Esophagus muscularis mucosa (tissue), 4 donors: Measurements from ENCODE around the gene DLX4. TPM values are rescaled to one million over a fixed set of nuclear protein-coding genes. Genes with fewer than 3 reads are reported as not detected.

ENCODE experiments used
- DNase-seq: peaks from one replicate; pipeline ENCODE4 v3.0.0-alpha.2; 2017; ENCODE audit errors: extremely low spot score
- H3K27ac ChIP-seq, 4 donors: fragments of 200-600 bp; sonication (generic); replicated peaks in 1 of 4; 1 replicate in 3 of 4; 2 replicates in 1 of 4; pipeline ENCODE4 v1.5.1; 2016 to 2019; ENCODE audit warnings: mild to moderate bottlenecking in 1 of 4
- H3K27me3 ChIP-seq, 4 donors: fragments of 200-600 bp; sonication (generic); one replicate each; pipeline versions ENCODE4 v1.5.1 to v1.6.0; 2016 to 2019
- H3K36me3 ChIP-seq, 4 donors: fragments of 200-600 bp; sonication (generic); one replicate each; pipeline ENCODE4 v1.5.1; 2016 to 2019
- H3K4me1 ChIP-seq, 4 donors: fragments of 200-600 bp; sonication (generic); one replicate each; pipeline ENCODE4 v1.5.1; 2016 to 2019
- H3K4me3 ChIP-seq, 4 donors: fragments of 200-600 bp; sonication (generic); 1 replicate in 2 of 4; 2 replicates in 2 of 4; pipeline ENCODE4 v1.5.1; 2016 to 2019; ENCODE audit warnings: mild to moderate bottlenecking in 4 of 4, moderate library complexity in 1 of 4
- H3K9me3 ChIP-seq, 4 donors: fragments of 200-600 bp; sonication (generic); 1 replicate in 3 of 4; 2 replicates in 1 of 4; pipeline ENCODE4 v1.5.1; 2016 to 2019
- EP300 ChIP-seq: sonication (generic); formaldehyde crosslinking; IDR thresholded peaks from one replicate; pipeline ENCODE4 v1.6.1; 2017; ENCODE audit warnings: antibody characterized with exemption
- POLR2A ChIP-seq: fragments of 450-650 bp; IDR thresholded peaks from one replicate; pipeline ENCODE4 v1.6.1; 2017; ENCODE audit warnings: antibody characterized with exemption, moderate library complexity, mild to moderate bottlenecking, low read depth
- POLR2AphosphoS5 ChIP-seq, 2 donors: sonication (generic); formaldehyde crosslinking; IDR thresholded peaks; one replicate each; pipeline ENCODE4 v1.6.1; 2017; ENCODE audit warnings: antibody characterized with exemption in 2 of 2
- WGBS: methylation state at CpG from one replicate; pipeline ENCODE4 v1.1.5; 2018; 5-methylcytosine and 5-hydroxymethylcytosine counted together
- intact Hi-C: fragments of 100-400 bp; cut with DNase I; formaldehyde crosslinking; loops from one replicate; pipeline ENCODE4 v1.15.1; 2023
- total RNA-seq, 4 donors: library from RNA; depleted of rRNA; stranded (reverse); fragments of >200 nt; gene quantifications; one replicate each; pipeline versions ENCODE4 v1.1.0 to v1.2.1, GENCODE V29; 2016
- TF ChIP-seq, protein P1 (sequence below), 3 experiments: fragments of 200-600 bp in 2 of 3; fragments of 450-650 bp in 1 of 3; sonication (generic) in 2 of 3; IDR thresholded peaks; one replicate each; pipeline ENCODE4 v1.5.1; 2017 to 2019; ENCODE audit warnings: antibody characterized with exemption in 3 of 3, mild to moderate bottlenecking in 2 of 3, moderate library complexity in 1 of 3

The DLX4 gene
- total RNA-seq, 4 donors from 2014 or later, result not detected

DNA sequence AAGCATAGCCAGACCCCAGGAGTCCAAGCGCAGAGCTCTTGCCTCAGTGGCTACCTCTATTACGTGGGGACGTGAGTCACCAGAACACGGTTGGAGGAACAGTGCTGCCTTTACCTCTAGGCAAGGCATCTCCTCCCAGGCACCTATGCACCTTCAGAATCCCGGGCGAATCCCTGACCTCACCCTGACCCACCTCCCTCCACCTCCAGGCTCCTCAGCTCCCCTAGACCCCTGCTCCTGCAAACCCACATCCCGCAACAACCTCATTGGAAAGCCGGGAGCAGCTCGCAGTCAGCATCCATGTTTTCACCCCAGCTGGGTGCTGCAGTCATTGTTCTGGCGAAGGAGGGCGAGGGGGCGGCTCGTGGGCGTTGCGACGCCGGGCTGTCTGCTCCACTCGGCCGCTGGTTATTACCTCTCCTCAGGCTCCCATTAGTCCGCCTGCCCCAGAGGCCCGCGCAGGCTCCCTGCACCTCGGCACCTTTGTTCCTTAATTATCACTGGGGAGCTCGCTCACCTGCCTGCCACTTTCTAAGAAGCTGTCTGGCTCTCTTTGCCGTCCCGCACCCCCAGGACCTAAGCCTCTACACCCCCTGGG lies 24.6 kb upstream of the DLX4 start:
- H3K27ac ChIP-seq, result no peak overlapping the region
- intact Hi-C loops, result no loop called here

DNA sequence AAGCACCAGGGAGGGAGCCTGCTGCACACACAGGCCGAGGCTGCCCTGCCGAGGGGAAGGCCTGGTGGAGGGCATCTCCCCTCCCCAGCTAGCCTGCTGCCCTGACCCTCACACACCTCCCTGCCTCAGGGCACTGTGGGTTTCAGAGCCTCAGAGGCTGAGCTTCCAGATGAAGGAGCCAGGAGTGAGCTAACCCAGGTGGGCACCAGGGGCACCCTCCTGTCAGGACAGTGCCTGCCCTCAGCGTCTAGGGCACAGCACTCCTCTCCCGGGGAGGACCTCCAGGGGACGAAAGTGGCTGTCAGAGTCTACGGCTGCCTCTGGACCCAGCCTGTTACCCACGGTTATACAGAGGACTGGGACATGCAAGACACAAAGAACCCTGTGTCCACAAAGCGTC lies 22.8 kb upstream of the DLX4 start:
- no peaks in the 10 kb centered on the region for H3K9me3 ChIP-seq
- no peak overlapping the region for H3K27ac ChIP-seq
- WGBS, result 77% methylated on average over 6 of the region's 8 CpGs
- intact Hi-C loops, result no loop called here
- H3K27me3 ChIP-seq, result peaks cover 0 to 96% (median 0%) of the 10 kb centered on the region in 4 donors
- no peaks in the 10 kb centered on the region for H3K4me1 ChIP-seq
- H3K36me3 ChIP-seq, result no peaks in the 10 kb centered on the region
- H3K4me3 ChIP-seq, result no peak overlapping the region
- DNase-seq, result no peak
- TF ChIP-seq EP300 (no peak), POLR2A (no peak), POLR2AphosphoS5 (IDR thresholded peaks at IDR 0.05) (no peak)
- TF ChIP-seq, protein P1, sequence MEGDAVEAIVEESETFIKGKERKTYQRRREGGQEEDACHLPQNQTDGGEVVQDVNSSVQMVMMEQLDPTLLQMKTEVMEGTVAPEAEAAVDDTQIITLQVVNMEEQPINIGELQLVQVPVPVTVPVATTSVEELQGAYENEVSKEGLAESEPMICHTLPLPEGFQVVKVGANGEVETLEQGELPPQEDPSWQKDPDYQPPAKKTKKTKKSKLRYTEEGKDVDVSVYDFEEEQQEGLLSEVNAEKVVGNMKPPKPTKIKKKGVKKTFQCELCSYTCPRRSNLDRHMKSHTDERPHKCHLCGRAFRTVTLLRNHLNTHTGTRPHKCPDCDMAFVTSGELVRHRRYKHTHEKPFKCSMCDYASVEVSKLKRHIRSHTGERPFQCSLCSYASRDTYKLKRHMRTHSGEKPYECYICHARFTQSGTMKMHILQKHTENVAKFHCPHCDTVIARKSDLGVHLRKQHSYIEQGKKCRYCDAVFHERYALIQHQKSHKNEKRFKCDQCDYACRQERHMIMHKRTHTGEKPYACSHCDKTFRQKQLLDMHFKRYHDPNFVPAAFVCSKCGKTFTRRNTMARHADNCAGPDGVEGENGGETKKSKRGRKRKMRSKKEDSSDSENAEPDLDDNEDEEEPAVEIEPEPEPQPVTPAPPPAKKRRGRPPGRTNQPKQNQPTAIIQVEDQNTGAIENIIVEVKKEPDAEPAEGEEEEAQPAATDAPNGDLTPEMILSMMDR (IDR thresholded peaks at IDR 0.05), result no peak

More for the DNA sequence above, 24.6 kb upstream of the DLX4 start:
- no peak overlapping the region for H3K4me3 ChIP-seq
- TF ChIP-seq POLR2AphosphoS5 (IDR thresholded peaks at IDR 0.05), result no peak
- no peak for TF ChIP-seq EP300
- TF ChIP-seq, protein P1 (IDR thresholded peaks at IDR 0.05), result no peak
- no peak for TF ChIP-seq POLR2A
- WGBS, result 51% methylated on average over 24 of the region's 26 CpGs
- H3K27me3 ChIP-seq, result peaks cover 0 to 90% (median 0%) of the 10 kb centered on the region in 4 donors
- DNase-seq, result no peak
- no peaks in the 10 kb centered on the region for H3K9me3 ChIP-seq
- no peaks in the 10 kb centered on the region for H3K36me3 ChIP-seq
- no peaks in the 10 kb centered on the region for H3K4me1 ChIP-seq

DNA sequence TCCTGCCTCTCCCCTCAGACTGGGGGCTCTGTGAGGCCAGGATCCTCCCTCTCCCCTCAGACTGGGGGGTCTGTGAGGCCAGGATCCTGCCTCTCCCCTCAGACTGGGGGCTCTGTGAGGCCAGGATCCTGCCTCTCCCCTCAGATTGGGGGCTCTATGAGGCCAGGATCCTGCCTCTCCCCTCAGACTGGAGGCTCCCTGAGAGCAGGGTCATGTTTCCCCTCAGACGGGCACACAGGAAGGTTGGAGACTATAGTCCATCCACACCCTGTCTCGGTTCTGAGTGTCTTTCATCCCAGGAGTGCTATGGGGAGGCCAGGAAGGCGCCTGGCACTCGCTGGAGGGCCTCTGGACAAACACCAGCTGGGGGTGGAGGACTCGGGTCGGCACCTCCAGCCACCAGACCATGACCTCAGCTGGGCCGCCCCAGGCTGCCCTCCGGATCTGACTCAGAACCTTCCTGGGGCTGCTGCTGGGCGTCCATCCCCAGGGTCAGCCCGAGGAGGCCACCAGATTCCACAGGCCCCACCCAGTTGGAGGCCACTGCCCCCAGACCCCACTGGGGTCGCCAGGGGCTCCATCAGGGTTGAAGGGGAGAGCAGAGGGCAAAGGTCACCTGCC lies 21.9 kb upstream of the DLX4 start:
- Histone ChIP-seq H3K36me3 (no peaks in the 10 kb centered on the region), H3K27ac (no peak overlapping the region), H3K4me1 (no peaks in the 10 kb centered on the region), H3K9me3 (no peaks in the 10 kb centered on the region), H3K27me3 (peaks cover 0 to 96% (median 2%) of the 10 kb centered on the region in 4 donors), H3K4me3 (no peak overlapping the region)
- 93% methylated on average over 3 of the region's 11 CpGs for WGBS
- DNase-seq, result no peak
- intact Hi-C loops, result no loop called here
- TF ChIP-seq EP300 (no peak), POLR2AphosphoS5 (IDR thresholded peaks at IDR 0.05) (no peak), POLR2A (no peak)
- TF ChIP-seq, protein P1 (IDR thresholded peaks at IDR 0.05), result no peak

DNA sequence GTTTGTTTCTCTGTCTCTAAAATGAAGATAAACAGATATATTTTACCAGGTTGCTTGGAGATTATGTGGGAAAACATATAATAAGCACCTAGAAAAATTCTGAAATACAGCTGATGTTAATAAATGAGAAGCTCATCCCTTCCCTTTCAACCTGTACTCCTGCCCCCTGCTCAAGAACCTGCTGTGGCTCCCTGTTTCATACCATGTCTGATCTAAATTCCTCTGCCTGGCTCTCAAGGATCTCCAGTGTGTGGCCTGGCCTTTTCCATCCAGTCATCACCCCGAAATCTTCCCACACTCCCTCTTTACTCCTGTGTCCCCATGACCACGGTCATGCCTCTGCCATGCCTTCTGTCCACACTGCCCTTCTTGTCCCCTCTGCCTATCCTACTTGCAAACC lies 19.4 kb upstream of the DLX4 start:
- Histone ChIP-seq H3K36me3 (no peaks in the 10 kb centered on the region), H3K4me1 (no peaks in the 10 kb centered on the region), H3K27me3 (peaks cover 0 to 91% (median 2%) of the 10 kb centered on the region in 4 donors), H3K9me3 (no peaks in the 10 kb centered on the region), H3K4me3 (no peak overlapping the region), H3K27ac (no peak overlapping the region)
- DNase-seq, result no peak
- TF ChIP-seq EP300, result no peak
- intact Hi-C loops, result no loop called here
- WGBS, result 88% methylated on average over 2 of the region's 2 CpGs

DNA sequence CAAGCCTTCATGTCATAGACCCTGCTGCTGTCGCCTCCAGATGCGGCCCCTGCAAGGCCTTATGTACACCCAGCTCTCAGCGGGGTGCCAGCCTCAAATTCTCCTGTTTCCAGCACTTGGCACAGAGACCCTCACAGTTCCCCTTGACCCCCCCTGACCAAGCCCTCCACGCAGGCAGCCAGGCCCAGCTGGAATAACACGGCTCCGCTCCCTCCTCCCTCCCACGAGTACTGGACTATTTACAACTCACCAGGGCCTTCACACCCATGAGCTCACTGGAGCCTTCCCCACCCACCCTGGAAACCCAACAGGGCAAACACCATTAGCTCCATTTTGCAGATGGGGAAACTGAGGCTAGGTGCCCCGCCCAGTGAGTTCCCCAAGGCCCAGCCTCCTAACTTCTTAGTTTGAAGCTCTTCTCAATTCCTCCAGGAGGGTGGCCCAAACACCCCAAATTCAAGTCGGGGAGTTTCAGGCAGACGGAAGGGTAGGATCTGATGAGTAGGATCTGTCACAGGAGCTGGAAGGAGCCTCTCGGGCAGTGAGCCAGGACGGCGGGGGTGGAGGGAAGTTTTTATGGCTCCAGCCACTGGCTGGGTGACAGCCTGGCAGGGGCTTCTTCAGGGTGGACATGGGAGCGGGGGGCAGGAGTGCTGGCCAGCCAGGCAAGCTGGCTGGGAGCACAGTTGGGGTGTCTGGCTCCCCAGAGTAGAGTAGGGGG lies 17.5 kb upstream of the DLX4 start:
- Histone ChIP-seq H3K4me3 (no peak overlapping the region), H3K9me3 (no peaks in the 10 kb centered on the region), H3K27ac (no peak overlapping the region), H3K27me3 (peaks cover 0 to 73% (median 2%) of the 10 kb centered on the region in 4 donors), H3K4me1 (no peaks in the 10 kb centered on the region), H3K36me3 (no peaks in the 10 kb centered on the region)
- no peak for TF ChIP-seq EP300
- TF ChIP-seq, protein P1 (IDR thresholded peaks at IDR 0.05), result no peak
- TF ChIP-seq POLR2AphosphoS5 (IDR thresholded peaks at IDR 0.05), result no peak
- TF ChIP-seq POLR2A, result no peak
- WGBS, result 43% methylated on average over 14 of the region's 14 CpGs
- intact Hi-C loops, result loop anchor here (2.0 kb wide), 1 partner anchor 45 kb away; no protein-coding TSS in a partner anchor
- no peak for DNase-seq
